Heart left ventricle (tissue), 16 donors: ENCODE results near the gene HOTAIR. TPM values are rescaled to one million over a fixed set of nuclear protein-coding genes. Genes with fewer than 3 reads are reported as not detected.

Experiments
- ATAC-seq, 4 donors: fragments of 200-7000 bp; cut with Tn5 transposase; one replicate each; pipeline ENCODE4 v1.9.1; 2020 to 2022; ENCODE audit warnings: moderate library complexity in 4 of 4, mild to moderate bottlenecking in 3 of 4, moderate number of reproducible peaks in 1 of 4
- DNase-seq, 5 donors: peaks; one replicate each; pipeline ENCODE4 v3.0.0-alpha.2; 2020
- H3K27ac ChIP-seq, 12 donors: fragments of 200-600 bp; sonication (generic) in 4 of 12; one replicate each; pipeline versions ENCODE4 v1.5.0 to v1.8.0; 2016 to 2022; ENCODE audit warnings: mild to moderate bottlenecking in 2 of 12
- H3K27me3 ChIP-seq, 9 donors: fragments of 200-600 bp; sonication (generic) in 2 of 9; one replicate each; pipeline versions ENCODE4 v1.5.1 to v1.8.0; 2016 to 2022; ENCODE audit warnings: mild to moderate bottlenecking in 3 of 9
- H3K36me3 ChIP-seq, 9 donors: fragments of 200-600 bp; sonication (generic) in 2 of 9; one replicate each; pipeline versions ENCODE4 v1.5.0 to v1.8.0; 2018 to 2022; ENCODE audit warnings: mild to moderate bottlenecking in 2 of 9
- H3K4me1 ChIP-seq, 12 donors: fragments of 200-600 bp; sonication (generic) in 4 of 12; one replicate each; pipeline versions ENCODE4 v1.5.0 to v1.8.0; 2016 to 2022; ENCODE audit warnings: mild to moderate bottlenecking in 3 of 12
- H3K4me3 ChIP-seq, 12 donors: fragments of 200-600 bp; sonication (generic) in 4 of 12; one replicate each; pipeline versions ENCODE4 v1.5.0 to v1.8.0; 2017 to 2022; ENCODE audit warnings: mild to moderate bottlenecking in 9 of 12, moderate library complexity in 4 of 12
- H3K9me3 ChIP-seq, 12 donors: fragments of 200-600 bp; sonication (generic) in 4 of 12; one replicate each; pipeline versions ENCODE4 v1.5.0 to v1.8.0; 2016 to 2022; ENCODE audit warnings: mild to moderate bottlenecking in 1 of 12
- POLR2A ChIP-seq, 2 donors: fragments of 450-650 bp; IDR thresholded peaks; one replicate each; pipeline ENCODE4 v1.6.1; 2017; ENCODE audit warnings: antibody characterized with exemption in 2 of 2, mild to moderate bottlenecking in 2 of 2, moderate library complexity in 2 of 2
- WGBS, 4 donors: extraction: QIAGEN DNeasy Blood & Tissue Kit in 2 of 4; methylation state at CpG; one replicate each; pipeline versions ENCODE4 v1.1.5 to v1.1.7; 2013 to 2018; 5-methylcytosine and 5-hydroxymethylcytosine counted together
- intact Hi-C, 10 donors: fragments of 100-400 bp; cut with DNase I; formaldehyde crosslinking; loops; one replicate each; pipeline versions ENCODE4 v1.11.1 to v1.14.2; 2022
- polyA plus RNA-seq, 2 donors: library from polyadenylated mRNA; stranded (reverse); fragments of 200-250 nt; gene quantifications; one replicate each; pipeline ENCODE4 v1.2.3, GENCODE V29; 2013
- total RNA-seq, 9 donors: library from RNA; depleted of rRNA in 2 of 9; stranded (reverse); fragments of >200 nt in 2 of 9; fragmentation: NEBNext Ultra II Directional in 3 of 9; extraction: Animal tissue kit (Norgen Biotek cat#: 25700) in 3 of 9; gene quantifications; one replicate each; pipeline versions ENCODE4 v1.1.0 to v1.2.4, GENCODE V29; 2016 to 2023
- TF ChIP-seq, protein P1 (sequence below), 12 donors: fragments of 200-600 bp; sonication (generic) in 4 of 12; IDR thresholded peaks; one replicate each; pipeline versions ENCODE4 v1.5.0 to v1.8.0; 2018 to 2022; ENCODE audit warnings: antibody characterized with exemption in 12 of 12, mild to moderate bottlenecking in 5 of 12
- donor health status: ischemic (EF 13 %, LVEDD 7.1; RV severe dilation, severe dysfunction).
- donor health status: healthy with polysubstance abuse.
- donor health status: DM: no; HTN: yes; CAD: no.
- donor health status: DM: no; HTN: no; CAD: no.
- donor health status: ischemic (EF 25% LVEDD 6.9; RV normal size, moderate dysfunction).
- donor health status: ischemic (EF 25% LVEDD 5.7; RV mildly dilated, moderate dysfunction).
- donor health status: healthy.
- donor health status: DM: yes; HTN: yes; CAD: no.
- donor health status: ischemic (EF 35%, LVEDD 5.7; RV mildly dilated, moderate dysfunction).
- donor health status: nonischemic (EF 11% LVEDD 7.7; RV severe dilation, severe dysfunction).
- donor health status: DM: yes; HTN: yes; CAD: no.
- donor health status: PGD.
- donor health status: ischemic (EF 29% LVEDD 5.4; RV normal size, mild dysfunction).
- donor health status: nonischemic (EF 23%, LVEDD 6.1; RV moderate dilation, normal function).

Gene HOTAIR
- total and polyA plus RNA-seq, 11 donors, result not detected

DNA sequence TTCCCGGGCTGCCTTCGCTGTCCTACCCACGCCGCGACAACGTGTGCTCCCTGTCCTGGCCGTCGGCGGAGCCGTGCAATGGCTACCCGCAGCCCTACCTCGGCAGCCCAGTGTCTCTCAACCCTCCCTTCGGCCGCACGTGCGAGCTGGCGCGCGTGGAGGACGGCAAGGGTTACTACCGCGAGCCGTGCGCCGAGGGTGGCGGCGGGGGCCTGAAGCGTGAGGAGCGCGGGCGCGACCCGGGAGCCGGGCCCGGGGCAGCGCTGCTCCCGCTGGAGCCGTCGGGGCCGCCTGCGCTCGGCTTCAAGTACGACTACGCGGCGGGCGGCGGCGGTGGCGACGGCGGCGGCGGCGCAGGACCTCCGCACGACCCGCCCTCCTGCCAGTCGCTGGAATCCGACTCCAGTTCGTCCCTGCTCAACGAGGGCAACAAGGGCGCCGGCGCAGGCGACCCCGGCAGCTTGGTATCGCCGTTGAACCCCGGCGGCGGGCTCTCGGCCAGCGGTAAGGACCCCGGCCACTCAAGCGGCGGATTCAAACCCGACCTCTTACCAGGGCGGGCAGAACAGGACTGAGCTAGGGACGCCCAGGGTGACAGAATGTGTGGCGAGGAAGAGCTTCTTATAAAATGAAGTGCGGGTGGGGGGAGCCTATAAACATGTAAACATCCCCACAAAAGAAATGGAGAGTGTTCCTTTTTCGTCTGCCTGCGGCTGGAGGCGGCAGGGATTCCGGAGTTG lies 19.5 kb downstream of the HOTAIR start:
- no peak overlapping the region for H3K27ac ChIP-seq
- H3K36me3 ChIP-seq, result no peaks in the 10 kb centered on the region
- no peak for TF ChIP-seq POLR2A (IDR thresholded peaks at IDR 0.05)
- TF ChIP-seq, protein P1, sequence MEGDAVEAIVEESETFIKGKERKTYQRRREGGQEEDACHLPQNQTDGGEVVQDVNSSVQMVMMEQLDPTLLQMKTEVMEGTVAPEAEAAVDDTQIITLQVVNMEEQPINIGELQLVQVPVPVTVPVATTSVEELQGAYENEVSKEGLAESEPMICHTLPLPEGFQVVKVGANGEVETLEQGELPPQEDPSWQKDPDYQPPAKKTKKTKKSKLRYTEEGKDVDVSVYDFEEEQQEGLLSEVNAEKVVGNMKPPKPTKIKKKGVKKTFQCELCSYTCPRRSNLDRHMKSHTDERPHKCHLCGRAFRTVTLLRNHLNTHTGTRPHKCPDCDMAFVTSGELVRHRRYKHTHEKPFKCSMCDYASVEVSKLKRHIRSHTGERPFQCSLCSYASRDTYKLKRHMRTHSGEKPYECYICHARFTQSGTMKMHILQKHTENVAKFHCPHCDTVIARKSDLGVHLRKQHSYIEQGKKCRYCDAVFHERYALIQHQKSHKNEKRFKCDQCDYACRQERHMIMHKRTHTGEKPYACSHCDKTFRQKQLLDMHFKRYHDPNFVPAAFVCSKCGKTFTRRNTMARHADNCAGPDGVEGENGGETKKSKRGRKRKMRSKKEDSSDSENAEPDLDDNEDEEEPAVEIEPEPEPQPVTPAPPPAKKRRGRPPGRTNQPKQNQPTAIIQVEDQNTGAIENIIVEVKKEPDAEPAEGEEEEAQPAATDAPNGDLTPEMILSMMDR (IDR thresholded peaks at IDR 0.05), result no peak
- H3K4me1 ChIP-seq, result peaks cover 0 to 18% (median 5%) of the 10 kb centered on the region in 12 donors
- ATAC-seq (no peak), DNase-seq (no peak)
- peaks cover 81 to 100% (median 100%) of the 10 kb centered on the region in 9 donors for H3K27me3 ChIP-seq
- no peak overlapping the region for H3K4me3 ChIP-seq
- WGBS, 4 donors, result 2 to 4% (median 3%) methylated on average over 16 to 86 of the region's 86 CpGs
- no peaks in the 10 kb centered on the region for H3K9me3 ChIP-seq
- intact Hi-C loops, result no loop called here

DNA sequence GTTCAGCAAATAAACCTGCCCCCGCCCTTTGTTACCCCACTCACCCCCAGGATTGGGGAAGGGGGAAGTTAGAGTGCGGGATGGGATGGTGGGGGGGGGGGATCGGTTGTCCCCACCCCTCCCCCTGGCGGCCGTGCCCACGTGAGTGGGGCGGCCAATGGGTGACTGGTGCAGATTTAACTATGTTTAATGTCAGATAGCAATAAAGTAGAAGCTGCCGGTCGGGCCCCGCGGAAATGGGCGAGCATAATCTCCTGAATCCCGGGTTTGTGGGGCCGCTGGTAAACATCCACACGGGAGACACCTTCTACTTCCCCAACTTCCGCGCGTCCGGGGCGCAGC lies 20.1 kb downstream of the HOTAIR start, which contains the start of gene HOXC12:
HOXC12 (plus strand) TSS at position 210 of the 342 bp plus-strand sequence; CDS start at position 237, 27 bp downstream.
- ATAC-seq, result no peak
- intact Hi-C loops, result no loop called here

DNA sequence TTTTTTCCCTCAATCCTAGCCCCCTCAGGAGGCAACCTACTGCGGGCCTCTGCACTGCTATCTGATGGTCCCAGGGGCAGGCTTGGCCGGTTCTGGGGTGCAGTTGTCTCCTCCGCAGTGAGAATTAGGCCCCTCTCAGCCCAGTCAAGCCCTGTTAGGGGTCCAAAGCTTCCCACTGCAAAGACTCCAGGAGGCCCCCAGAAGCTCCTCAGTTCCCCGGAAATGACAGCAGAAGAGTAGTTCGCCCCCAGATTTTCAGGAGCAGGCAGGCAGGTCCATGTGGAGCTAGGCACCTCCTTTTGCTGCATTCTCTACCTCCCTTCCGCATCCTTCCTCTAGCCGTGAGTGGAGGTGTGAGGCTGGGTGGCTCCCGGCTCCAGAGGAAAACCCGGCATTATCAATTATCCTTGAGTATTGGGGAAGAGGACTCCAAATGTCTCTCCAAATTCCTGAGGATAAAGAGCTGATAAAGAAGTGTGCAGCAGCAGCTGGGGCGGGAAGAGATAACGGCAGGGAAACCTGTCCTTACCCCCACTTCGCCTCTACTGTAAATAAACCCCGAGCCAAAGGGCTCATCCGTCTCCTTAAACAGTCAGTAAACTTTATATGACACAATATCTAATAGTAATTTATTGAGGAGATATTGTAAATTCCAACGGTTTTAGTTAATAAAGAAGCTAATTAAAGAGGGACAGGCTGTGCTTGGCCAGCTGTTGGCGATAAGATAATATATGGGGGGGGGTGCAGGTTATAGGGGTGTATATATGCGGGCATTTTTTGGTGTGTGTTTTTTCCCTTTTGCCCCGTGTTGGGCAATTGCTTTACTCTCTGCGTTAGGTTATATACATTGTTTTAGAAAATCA lies 20.7 kb downstream of the HOTAIR start:
- WGBS, 4 donors, result 5 to 9% (median 7%) methylated on average over 19 of the region's 19 CpGs

More for the DNA sequence above, 20.1 kb downstream of the HOTAIR start, which contains the start of gene HOXC12:
- H3K27me3 ChIP-seq, result peaks cover 81 to 100% (median 100%) of the 10 kb centered on the region in 9 donors
- H3K36me3 ChIP-seq, result no peaks in the 10 kb centered on the region
- no peaks in the 10 kb centered on the region for H3K9me3 ChIP-seq
- H3K27ac ChIP-seq, result no peak within 1 kb of the TSS
- 4 to 10% (median 4%) methylated on average over 8 to 20 of the region's 20 CpGs for WGBS, 4 donors
- peaks cover 0 to 18% (median 5%) of the 10 kb centered on the region in 12 donors for H3K4me1 ChIP-seq
- TF ChIP-seq, protein P1 (IDR thresholded peaks at IDR 0.05), result no peak
- TF ChIP-seq POLR2A (IDR thresholded peaks at IDR 0.05), result no peak
- no peak within 1 kb of the TSS for H3K4me3 ChIP-seq
- DNase-seq, result no peak

More for the DNA sequence above, 20.7 kb downstream of the HOTAIR start:
- Histone ChIP-seq H3K4me3 (no peak overlapping the region), H3K36me3 (no peaks in the 10 kb centered on the region), H3K27me3 (peaks cover 81 to 100% (median 100%) of the 10 kb centered on the region in 9 donors), H3K4me1 (peaks cover 0 to 18% (median 5%) of the 10 kb centered on the region in 12 donors), H3K9me3 (no peaks in the 10 kb centered on the region), H3K27ac (no peak overlapping the region)
- intact Hi-C loops, result no loop called here
- DNase-seq, result no peak
- TF ChIP-seq, protein P1 (IDR thresholded peaks at IDR 0.05), result no peak
- no peak for TF ChIP-seq POLR2A (IDR thresholded peaks at IDR 0.05)
- ATAC-seq, result no peak
